ENCODE measurements around the gene MCAT.
A peak's percentile ranks its signal among the peaks of the same experiment; 100 is the strongest.

The MCAT gene

DNA sequence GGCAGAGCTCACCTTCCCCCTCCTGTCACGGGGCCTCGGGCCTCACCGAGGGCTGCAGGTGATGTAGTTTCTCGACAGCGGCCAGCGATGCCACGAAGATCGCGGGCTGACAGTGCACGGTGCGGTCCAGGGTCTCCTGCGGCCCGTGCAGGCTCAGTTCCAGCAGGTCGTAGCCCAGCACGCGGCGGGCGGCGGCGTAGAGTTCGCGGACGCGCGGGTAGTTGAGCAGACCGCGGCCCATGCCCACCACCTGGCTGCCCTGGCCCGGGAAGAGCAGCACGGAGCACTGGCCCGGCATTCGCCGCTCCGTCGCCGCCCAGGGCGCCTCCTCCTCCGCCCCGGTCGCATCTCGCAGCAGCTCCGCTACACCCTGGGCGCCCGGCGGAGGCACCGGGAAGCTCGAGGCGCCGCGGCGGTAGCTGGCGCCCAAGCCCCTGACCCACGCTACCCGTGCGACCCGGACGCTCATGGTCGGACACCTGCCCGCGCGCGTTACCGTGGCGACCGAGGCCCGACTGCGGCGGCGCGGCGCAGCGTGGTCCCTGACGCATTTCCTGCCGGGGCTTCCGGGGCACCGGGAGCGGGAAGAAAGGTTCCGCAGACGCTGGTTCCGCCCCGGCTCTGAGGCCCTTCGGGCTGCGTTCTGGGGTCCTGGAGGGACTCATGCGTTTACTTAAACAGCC is at the start of gene MCAT:
MCAT (minus strand) TSS at position 519 of the 683 bp plus-strand sequence; CDS start at position 469, 50 bp downstream.
- peak in 54 of 56 donors; percentile 30 to 92 (median 76) for DNase-seq

- no peak for DNase-seq
Measured at GRCh38 chr22:43191831-43192230, 48.6 kb upstream of the MCAT start.

GRCh38 chr22:43188829-43189545 is 45.8 kb upstream of the MCAT start:
- no peak for DNase-seq

- DNase-seq, result peak; percentile 45 to 96 (median 88)
Measured at GRCh38 chr22:43187171-43188099, 44.2 kb upstream of the MCAT start.

DNA sequence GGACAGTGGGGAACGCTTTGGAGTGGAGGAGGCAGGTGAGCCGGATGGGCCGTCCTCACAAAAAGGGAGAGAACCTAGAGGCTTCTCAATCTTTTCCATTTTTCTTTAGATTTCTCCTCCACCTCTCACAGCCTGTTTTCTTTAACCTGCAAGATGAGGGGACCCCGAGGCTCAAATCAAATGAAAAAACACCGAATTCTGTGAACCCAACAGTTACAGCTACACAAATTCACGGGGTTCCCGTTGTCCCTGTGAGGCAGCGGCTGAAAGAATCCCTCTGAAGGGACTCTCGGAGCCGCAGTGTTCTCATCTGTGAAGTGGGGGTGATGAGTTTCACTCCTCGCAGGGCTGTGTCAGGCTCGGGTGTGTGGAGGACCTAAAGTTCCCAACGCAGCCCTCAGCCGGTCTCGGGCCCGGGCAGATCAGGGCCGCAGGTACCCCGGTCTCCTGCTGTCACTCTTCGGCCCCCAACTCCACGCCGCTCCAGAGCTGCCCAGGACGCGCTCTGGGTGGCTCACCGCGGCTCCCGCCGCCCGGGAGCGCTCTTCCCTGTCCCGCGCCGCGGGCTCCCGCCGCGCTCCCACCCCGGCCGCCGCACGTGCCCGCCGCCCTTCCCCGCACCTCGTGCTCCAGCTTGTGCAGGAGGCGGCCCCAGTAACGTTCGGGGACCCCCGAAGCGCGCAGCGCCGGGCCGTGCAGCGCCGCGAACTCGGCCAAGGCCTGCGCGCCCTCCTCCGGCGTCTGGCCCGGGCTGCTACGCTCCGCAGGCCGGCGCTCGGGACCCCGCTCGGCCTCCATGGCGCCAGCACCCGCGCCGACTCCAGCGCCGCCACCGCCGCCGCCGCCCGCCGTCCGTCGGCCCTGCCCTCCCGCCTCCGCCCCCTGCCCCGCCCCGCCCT is 43.3 kb upstream of the MCAT start, which contains the start of gene TTLL12:
TTLL12 (minus strand) TSS at position 863 of the 899 bp plus-strand sequence; CDS start at position 798, 65 bp downstream.
- DNase-seq, result peak in 29 of 56 donors; percentile 8 to 67 (median 42)

- peak in 15 of 56 donors; percentile 11 to 40 (median 22) for DNase-seq
Measured at GRCh38 chr22:43185860-43186261, 42.7 kb upstream of the MCAT start.

GRCh38 chr22:43183496-43184277 is 40.5 kb upstream of the MCAT start:
- no peak for DNase-seq

- no peak for DNase-seq
Measured at GRCh38 chr22:43182726-43183125, 39.5 kb upstream of the MCAT start.

DNA sequence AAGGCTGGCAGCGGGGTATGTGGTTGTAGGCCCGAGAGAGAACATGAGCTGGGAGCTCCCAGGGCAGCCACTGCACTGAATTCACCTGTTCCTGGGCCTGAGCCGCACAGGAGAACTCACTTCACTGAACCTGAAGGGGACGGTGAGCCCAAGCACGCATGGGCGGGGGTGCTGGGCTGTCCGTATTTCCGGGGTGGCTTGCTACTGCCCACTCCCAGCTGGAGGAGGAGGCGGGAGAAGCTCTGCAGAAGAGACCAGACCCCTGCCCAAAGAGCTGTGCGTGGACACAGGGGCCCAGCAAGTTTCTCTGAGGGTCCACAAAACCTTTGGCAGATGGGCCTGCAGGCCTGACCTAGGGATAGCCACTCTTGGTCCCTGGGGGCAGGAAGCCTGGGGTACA is 38.9 kb upstream of the MCAT start:
- no peak for DNase-seq

GRCh38 chr22:43181321-43182076 is 38.3 kb upstream of the MCAT start:
- no peak for DNase-seq

DNA sequence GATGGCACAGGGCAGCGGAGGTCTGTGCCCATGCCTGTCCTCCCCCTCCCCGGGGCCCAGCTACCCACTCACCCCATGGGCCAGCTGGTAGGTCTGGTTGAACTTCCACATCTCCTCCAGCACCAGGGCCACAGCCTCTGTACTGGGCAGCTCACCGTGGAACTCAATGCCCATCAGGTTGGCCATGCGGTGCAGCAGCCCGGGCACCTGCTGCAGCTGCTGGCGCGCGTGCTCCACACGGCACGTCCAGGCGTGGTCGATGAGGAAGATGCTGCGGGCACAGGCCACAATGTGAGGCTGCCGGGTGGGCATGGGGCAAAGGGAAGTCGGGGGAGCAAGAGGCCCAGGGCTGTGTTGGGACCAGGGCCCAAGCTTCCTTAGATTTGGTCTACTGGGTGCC is 37.5 kb upstream of the MCAT start:
- no peak for DNase-seq

DNA sequence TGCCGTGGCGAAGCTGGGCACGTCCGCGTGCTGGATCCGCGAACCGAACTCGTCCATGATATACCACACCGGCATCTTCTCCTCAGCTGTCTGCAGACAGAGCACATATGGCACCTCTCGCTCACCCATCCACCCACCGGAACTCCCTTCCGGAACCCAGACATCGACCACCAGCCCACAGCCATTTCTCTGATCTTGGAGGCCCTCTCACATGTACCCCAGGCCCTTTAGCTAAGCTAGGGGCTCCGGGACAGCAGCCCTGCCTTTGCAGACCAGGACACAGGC is 36.7 kb upstream of the MCAT start:
- DNase-seq, result no peak

- no peak for DNase-seq
Measured at GRCh38 chr22:43179146-43179910, 36.1 kb upstream of the MCAT start.

DNA sequence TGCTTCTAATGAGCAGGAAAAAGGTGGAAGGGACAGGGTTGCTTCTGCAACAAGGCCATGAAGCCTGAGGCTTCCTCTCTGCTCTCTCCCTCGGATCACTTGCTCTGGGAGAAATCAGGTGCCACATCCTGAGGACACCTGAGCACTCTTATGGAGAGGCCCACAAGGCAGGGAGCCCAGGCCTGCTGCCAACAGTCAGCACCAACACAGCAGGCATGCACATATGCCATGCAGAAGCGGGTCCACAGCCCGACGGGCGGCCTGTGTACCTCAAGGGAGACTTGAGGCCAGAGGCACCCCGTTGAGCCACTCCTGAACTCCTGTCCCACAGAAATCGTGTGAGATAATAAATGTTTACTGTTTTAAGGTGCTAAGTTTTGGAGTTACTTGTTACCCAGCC is 34.3 kb upstream of the MCAT start:
- DNase-seq, result no peak

DNA sequence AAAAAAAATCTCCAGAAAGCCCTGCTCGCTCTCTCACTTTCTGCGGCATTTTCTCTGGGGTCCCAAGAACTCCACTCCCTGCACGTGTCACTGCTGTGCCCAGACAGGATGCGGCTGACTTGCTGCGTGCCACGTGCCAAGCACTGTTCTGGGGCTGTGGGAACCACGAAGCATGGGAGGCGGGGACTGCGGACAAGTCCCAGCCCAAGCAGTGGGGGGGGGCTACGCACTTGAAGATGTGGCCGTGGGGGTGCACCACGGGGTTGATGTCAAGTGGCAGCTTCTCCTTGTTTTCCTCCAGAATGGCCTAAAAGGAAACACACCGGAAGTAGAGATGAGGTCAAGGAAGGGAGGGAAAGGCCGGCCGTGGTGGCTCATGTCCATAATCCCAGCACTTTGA is 32.9 kb upstream of the MCAT start:
- no peak for DNase-seq

DNA sequence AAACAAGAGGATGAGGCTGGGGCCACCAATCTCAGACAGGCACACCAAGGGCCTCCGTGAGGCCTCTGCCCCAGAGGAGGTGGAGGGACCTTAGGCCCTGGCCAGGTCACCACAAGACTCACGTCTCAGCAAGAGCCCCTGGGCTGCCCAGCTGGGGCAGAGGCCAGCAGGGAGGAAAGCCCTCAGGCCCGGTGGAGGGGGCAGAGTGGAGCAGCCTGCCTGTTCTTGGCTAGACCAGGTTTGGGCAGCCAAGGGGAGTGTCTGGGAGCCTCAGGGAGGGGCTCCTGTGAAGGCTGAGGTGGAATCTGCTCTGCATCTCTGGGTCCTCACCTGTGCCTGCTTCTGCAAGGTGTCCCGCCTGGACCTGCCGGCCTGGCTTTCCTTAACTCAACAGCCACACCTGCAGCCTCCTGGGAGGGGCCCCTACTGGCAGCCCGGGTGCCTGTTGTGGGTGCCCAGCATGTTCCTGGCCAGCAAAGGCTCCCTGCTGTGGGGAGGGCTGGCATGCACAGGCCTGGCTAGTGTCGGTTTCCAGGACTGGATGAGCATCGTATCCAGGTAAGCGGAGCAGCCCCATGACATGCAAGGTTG is 31.8 kb upstream of the MCAT start:
- no peak for DNase-seq

GRCh38 chr22:43173976-43174720 is 30.9 kb upstream of the MCAT start:
- DNase-seq, result no peak
